ENCODE results near the gene PTPN5. TPM values are rescaled to one million over a fixed set of nuclear protein-coding genes. Genes with fewer than 3 reads are reported as not detected.

The PTPN5 gene
- polyA plus RNA-seq, 4 donors = 0.22 to 1.6 TPM; not detected in 2

GRCh38 chr11:18776324-18776723 is 15.3 kb downstream of the PTPN5 start:
- DNase-seq = no peak
- Histone ChIP-seq H3K27me3 (ENCODE audit: control insufficient read depth in 3 of 3, insufficient read depth in 3 of 3, low read length in 3 of 3) (no peaks in the 10 kb centered on the region), H3K4me3 (ENCODE audit: low read depth in 1 of 3, low read length in 3 of 3) (no peak overlapping the region), H3K9me3 (ENCODE audit: control insufficient read depth in 2 of 2, insufficient read depth in 1 of 2, low read depth in 1 of 2, low read length in 1 of 2) (no peaks in the 10 kb centered on the region), H3K27ac (ENCODE audit: low read depth in 1 of 3, low read length in 2 of 3) (no peak overlapping the region), H3K4me1 (ENCODE audit: control insufficient read depth in 3 of 3, insufficient read depth in 2 of 3, low read depth in 1 of 3, low read length in 2 of 3) (peaks cover 0 to 5% (median 0%) of the 10 kb centered on the region in 3 donors), H3K36me3 (ENCODE audit: control insufficient read depth in 3 of 3, insufficient read depth in 2 of 3, low read depth in 1 of 3, low read length in 3 of 3) (no peaks in the 10 kb centered on the region)
- WGBS, 3 donors = 45 to 67% (median 53%) methylated on average over 6 of the region's 6 CpGs
- no peak for FAIRE-seq

GRCh38 chr11:18775492-18776292 is 15.9 kb downstream of the PTPN5 start:
- Histone ChIP-seq H3K4me3 (ENCODE audit: low read depth in 1 of 3, low read length in 3 of 3) (no peak overlapping the region), H3K4me1 (ENCODE audit: control insufficient read depth in 3 of 3, insufficient read depth in 2 of 3, low read depth in 1 of 3, low read length in 2 of 3) (peaks cover 0 to 5% (median 0%) of the 10 kb centered on the region in 3 donors), H3K36me3 (ENCODE audit: control insufficient read depth in 3 of 3, insufficient read depth in 2 of 3, low read depth in 1 of 3, low read length in 3 of 3) (no peaks in the 10 kb centered on the region), H3K27me3 (ENCODE audit: control insufficient read depth in 3 of 3, insufficient read depth in 3 of 3, low read length in 3 of 3) (no peaks in the 10 kb centered on the region), H3K9me3 (ENCODE audit: control insufficient read depth in 2 of 2, insufficient read depth in 1 of 2, low read depth in 1 of 2, low read length in 1 of 2) (no peaks in the 10 kb centered on the region), H3K27ac (ENCODE audit: low read depth in 1 of 3, low read length in 2 of 3) (no peak overlapping the region)
- 47 to 53% (median 49%) methylated on average over 16 of the region's 16 CpGs for WGBS, 3 donors
- DNase-seq (peak; percentile 69 to 72), FAIRE-seq (no peak)

GRCh38 chr11:18774801-18775200 is 16.8 kb downstream of the PTPN5 start:
- FAIRE-seq = no peak
- no peaks in the 10 kb centered on the region for H3K4me1 ChIP-seq (ENCODE audit: control insufficient read depth in 3 of 3, insufficient read depth in 2 of 3, low read depth in 1 of 3, low read length in 2 of 3)
- H3K27ac ChIP-seq (ENCODE audit: low read depth in 1 of 3, low read length in 2 of 3) = no peak overlapping the region
- WGBS, 3 donors = 80 to 85% (median 82%) methylated on average over 7 of the region's 7 CpGs
- no peak overlapping the region for H3K4me3 ChIP-seq (ENCODE audit: low read depth in 1 of 3, low read length in 3 of 3)
- no peak for DNase-seq
- H3K36me3 ChIP-seq (ENCODE audit: control insufficient read depth in 3 of 3, insufficient read depth in 2 of 3, low read depth in 1 of 3, low read length in 3 of 3) = no peaks in the 10 kb centered on the region
- no peaks in the 10 kb centered on the region for H3K27me3 ChIP-seq (ENCODE audit: control insufficient read depth in 3 of 3, insufficient read depth in 3 of 3, low read length in 3 of 3)
- H3K9me3 ChIP-seq (ENCODE audit: control insufficient read depth in 2 of 2, insufficient read depth in 1 of 2, low read depth in 1 of 2, low read length in 1 of 2) = no peaks in the 10 kb centered on the region

GRCh38 chr11:18773681-18774080 is 17.9 kb downstream of the PTPN5 start:
- Histone ChIP-seq H3K27me3 (ENCODE audit: control insufficient read depth in 3 of 3, insufficient read depth in 3 of 3, low read length in 3 of 3) (no peaks in the 10 kb centered on the region), H3K27ac (ENCODE audit: low read depth in 1 of 3, low read length in 2 of 3) (no peak overlapping the region), H3K4me3 (ENCODE audit: low read depth in 1 of 3, low read length in 3 of 3) (no peak overlapping the region), H3K36me3 (ENCODE audit: control insufficient read depth in 3 of 3, insufficient read depth in 2 of 3, low read depth in 1 of 3, low read length in 3 of 3) (no peaks in the 10 kb centered on the region), H3K4me1 (ENCODE audit: control insufficient read depth in 3 of 3, insufficient read depth in 2 of 3, low read depth in 1 of 3, low read length in 2 of 3) (no peaks in the 10 kb centered on the region), H3K9me3 (ENCODE audit: control insufficient read depth in 2 of 2, insufficient read depth in 1 of 2, low read depth in 1 of 2, low read length in 1 of 2) (no peaks in the 10 kb centered on the region)
- FAIRE-seq = no peak
- no peak for DNase-seq
- WGBS, 3 donors = 68 to 78% (median 75%) methylated on average over 3 of the region's 3 CpGs

GRCh38 chr11:18773104-18773503 is 18.5 kb downstream of the PTPN5 start:
- Histone ChIP-seq H3K27me3 (ENCODE audit: control insufficient read depth in 3 of 3, insufficient read depth in 3 of 3, low read length in 3 of 3) (no peaks in the 10 kb centered on the region), H3K36me3 (ENCODE audit: control insufficient read depth in 3 of 3, insufficient read depth in 2 of 3, low read depth in 1 of 3, low read length in 3 of 3) (no peaks in the 10 kb centered on the region), H3K4me3 (ENCODE audit: low read depth in 1 of 3, low read length in 3 of 3) (no peak overlapping the region), H3K27ac (ENCODE audit: low read depth in 1 of 3, low read length in 2 of 3) (no peak overlapping the region), H3K4me1 (ENCODE audit: control insufficient read depth in 3 of 3, insufficient read depth in 2 of 3, low read depth in 1 of 3, low read length in 2 of 3) (no peaks in the 10 kb centered on the region), H3K9me3 (ENCODE audit: control insufficient read depth in 2 of 2, insufficient read depth in 1 of 2, low read depth in 1 of 2, low read length in 1 of 2) (no peaks in the 10 kb centered on the region)
- WGBS, 3 donors = 73 to 82% (median 79%) methylated on average over 8 of the region's 8 CpGs
- no peak for FAIRE-seq
- no peak for DNase-seq

GRCh38 chr11:18772211-18772610 is 19.4 kb downstream of the PTPN5 start:
- DNase-seq = no peak
- WGBS, 3 donors = 67 to 87% (median 72%) methylated on average over 5 of the region's 5 CpGs
- Histone ChIP-seq H3K27ac (ENCODE audit: low read depth in 1 of 3, low read length in 2 of 3) (no peak overlapping the region), H3K4me1 (ENCODE audit: control insufficient read depth in 3 of 3, insufficient read depth in 2 of 3, low read depth in 1 of 3, low read length in 2 of 3) (no peaks in the 10 kb centered on the region), H3K27me3 (ENCODE audit: control insufficient read depth in 3 of 3, insufficient read depth in 3 of 3, low read length in 3 of 3) (no peaks in the 10 kb centered on the region), H3K4me3 (ENCODE audit: low read depth in 1 of 3, low read length in 3 of 3) (no peak overlapping the region), H3K9me3 (ENCODE audit: control insufficient read depth in 2 of 2, insufficient read depth in 1 of 2, low read depth in 1 of 2, low read length in 1 of 2) (no peaks in the 10 kb centered on the region), H3K36me3 (ENCODE audit: control insufficient read depth in 3 of 3, insufficient read depth in 2 of 3, low read depth in 1 of 3, low read length in 3 of 3) (no peaks in the 10 kb centered on the region)
- no peak for FAIRE-seq

GRCh38 chr11:18771266-18772035 is 20.1 kb downstream of the PTPN5 start:
- H3K36me3 ChIP-seq (ENCODE audit: control insufficient read depth in 3 of 3, insufficient read depth in 2 of 3, low read depth in 1 of 3, low read length in 3 of 3) = no peaks in the 10 kb centered on the region
- H3K9me3 ChIP-seq (ENCODE audit: control insufficient read depth in 2 of 2, insufficient read depth in 1 of 2, low read depth in 1 of 2, low read length in 1 of 2) = no peaks in the 10 kb centered on the region
- 84 to 88% (median 85%) methylated on average over 13 of the region's 13 CpGs for WGBS, 3 donors
- FAIRE-seq = no peak
- no peaks in the 10 kb centered on the region for H3K4me1 ChIP-seq (ENCODE audit: control insufficient read depth in 3 of 3, insufficient read depth in 2 of 3, low read depth in 1 of 3, low read length in 2 of 3)
- no peak overlapping the region for H3K4me3 ChIP-seq (ENCODE audit: low read depth in 1 of 3, low read length in 3 of 3)
- no peak overlapping the region for H3K27ac ChIP-seq (ENCODE audit: low read depth in 1 of 3, low read length in 2 of 3)
- no peak for DNase-seq
- H3K27me3 ChIP-seq (ENCODE audit: control insufficient read depth in 3 of 3, insufficient read depth in 3 of 3, low read length in 3 of 3) = no peaks in the 10 kb centered on the region

- no peaks in the 10 kb centered on the region for H3K27me3 ChIP-seq (ENCODE audit: control insufficient read depth in 3 of 3, insufficient read depth in 3 of 3, low read length in 3 of 3)
- WGBS, 3 donors = 67 to 75% (median 72%) methylated on average over 11 of the region's 11 CpGs
Observed at GRCh38 chr11:18770479-18771125, 21.0 kb downstream of the PTPN5 start.

More at GRCh38 chr11:18770479-18771125, 21.0 kb downstream of the PTPN5 start:
- Histone ChIP-seq H3K27ac (ENCODE audit: low read depth in 1 of 3, low read length in 2 of 3) (no peak overlapping the region), H3K9me3 (ENCODE audit: control insufficient read depth in 2 of 2, insufficient read depth in 1 of 2, low read depth in 1 of 2, low read length in 1 of 2) (no peaks in the 10 kb centered on the region), H3K4me1 (ENCODE audit: control insufficient read depth in 3 of 3, insufficient read depth in 2 of 3, low read depth in 1 of 3, low read length in 2 of 3) (no peaks in the 10 kb centered on the region), H3K36me3 (ENCODE audit: control insufficient read depth in 3 of 3, insufficient read depth in 2 of 3, low read depth in 1 of 3, low read length in 3 of 3) (no peaks in the 10 kb centered on the region), H3K4me3 (ENCODE audit: low read depth in 1 of 3, low read length in 3 of 3) (no peak overlapping the region)
- no peak for FAIRE-seq
- no peak for DNase-seq
